Stimulated activated CD4-positive, alpha-beta T cell treated with anti-CD3 and anti-CD28 coated beads, Interleukin-1b, Interleukin-23, amount 100 ng/mL, for 4 hours (primary cell): ENCODE measurements around the gene PCDH9.

Experiments
- DNase-seq, 2 donors: peaks; one replicate each; pipeline ENCODE4 v3.0.0-alpha.2; 2020; ENCODE audit warnings: low read depth in 2 of 2

Gene PCDH9

DNA sequence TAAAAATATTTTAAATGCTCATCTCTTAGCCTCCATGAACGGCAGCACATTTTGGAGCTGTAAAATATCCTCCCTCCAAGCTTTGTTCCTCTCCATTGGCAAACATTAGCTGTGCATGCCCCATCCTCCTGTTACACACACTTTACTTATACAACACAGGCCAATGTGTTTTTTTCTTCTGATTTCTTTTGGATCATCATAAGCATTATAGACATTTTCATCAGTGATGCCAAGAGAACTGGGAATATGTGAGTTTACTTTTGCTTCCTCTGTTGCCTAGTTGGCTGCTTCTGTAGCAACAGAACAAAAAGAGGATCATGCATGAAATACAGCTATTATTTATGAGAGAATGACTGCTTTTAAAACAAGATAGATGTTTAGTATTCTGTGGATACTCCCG, 142.6 kb downstream of the PCDH9 start:
- no peak for DNase-seq

DNA sequence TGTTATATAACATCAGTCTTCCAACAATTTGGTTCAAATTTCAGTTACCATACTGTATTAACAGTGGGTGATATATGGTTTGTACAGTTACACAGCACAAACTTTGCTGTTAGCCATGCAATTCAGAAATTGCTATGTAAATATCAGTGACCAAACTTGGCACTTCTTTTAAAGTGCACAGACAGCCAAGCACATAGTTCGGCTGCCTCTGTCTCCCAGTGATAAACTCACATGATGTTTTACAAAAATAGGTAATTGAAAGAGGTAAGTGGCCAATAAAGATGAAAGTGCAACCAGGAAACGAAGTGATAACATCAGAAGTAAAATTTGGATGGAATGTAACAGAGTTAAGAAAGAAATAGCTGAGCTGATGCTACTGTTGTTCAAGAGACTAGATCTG, 143.9 kb downstream of the PCDH9 start:
- no peak for DNase-seq

DNA sequence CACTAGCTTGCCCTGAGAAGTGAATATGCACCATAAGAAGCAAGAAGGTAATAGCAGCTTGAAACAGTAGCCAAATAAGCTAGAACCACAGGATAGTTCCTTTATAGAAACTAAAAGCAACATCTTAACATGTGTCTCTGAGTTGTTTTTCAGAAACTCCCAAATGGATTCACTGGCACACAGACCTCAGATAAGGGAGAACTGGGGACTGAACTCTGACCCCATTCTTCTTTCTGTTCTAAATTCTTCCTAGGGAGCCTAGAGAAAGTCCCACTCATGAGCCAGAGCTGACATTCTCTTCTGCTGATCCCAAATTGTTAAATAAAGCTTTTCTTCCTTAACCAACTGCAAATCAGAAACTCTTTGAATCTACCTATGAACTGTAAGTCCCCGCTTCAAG, 146.1 kb downstream of the PCDH9 start:
- no peak for DNase-seq

DNA sequence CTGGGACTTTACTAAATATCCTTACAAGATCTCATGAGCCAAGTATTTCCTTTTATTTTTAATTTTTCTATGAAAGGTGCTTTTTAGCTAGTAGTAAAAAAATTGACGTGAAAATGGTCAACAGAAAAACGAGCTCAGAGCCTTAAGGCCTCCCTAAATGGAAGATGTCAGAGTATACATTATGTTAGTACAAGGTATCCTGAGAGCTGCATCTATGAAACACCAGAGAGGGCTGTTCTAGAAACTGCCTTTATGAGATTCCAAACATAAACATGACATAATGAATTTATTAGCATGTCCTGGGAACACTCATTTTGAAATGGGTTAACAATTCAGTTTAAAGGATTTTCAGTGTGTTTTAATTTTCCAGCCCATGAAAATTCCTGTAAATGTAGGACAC, 146.6 kb downstream of the PCDH9 start:
- DNase-seq, result no peak

DNA sequence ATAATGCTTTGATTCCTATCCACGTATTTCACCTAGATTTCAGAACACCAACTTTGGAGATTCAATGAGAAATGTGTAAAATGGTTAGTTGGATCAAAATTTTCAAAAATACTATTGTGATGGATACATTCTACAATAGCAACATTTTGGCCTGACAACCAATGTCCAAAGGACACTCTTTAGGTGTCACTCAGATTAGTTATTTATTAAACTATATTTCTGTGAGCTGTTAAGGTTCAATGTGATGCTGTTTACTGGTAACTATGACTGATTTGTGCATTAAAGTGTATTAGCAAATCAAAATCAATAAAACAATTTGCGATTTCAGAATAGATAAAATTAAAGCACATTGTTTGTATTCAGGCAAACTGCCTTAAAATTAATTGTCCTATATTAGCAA, 149.8 kb downstream of the PCDH9 start:
- DNase-seq, result no peak

DNA sequence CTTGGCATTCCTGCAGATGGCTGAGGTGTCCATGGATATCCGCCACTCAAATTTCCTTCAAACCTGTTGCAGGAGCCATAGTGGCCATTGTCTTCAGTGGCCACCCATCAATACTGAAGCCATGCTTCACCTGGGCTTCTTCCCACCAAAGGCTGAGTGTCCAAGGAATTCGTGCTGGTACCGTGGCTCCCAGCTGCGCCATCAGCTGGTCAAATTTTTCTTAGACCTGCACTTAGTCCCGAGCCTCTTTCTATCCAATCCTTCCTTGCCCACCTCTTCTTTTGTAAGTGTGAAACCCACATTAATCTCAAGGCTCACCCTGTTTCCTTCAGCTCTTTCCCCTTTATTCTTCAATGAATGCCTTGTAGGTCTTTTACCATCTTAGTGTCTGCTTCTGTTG, 152.1 kb downstream of the PCDH9 start:
- no peak for DNase-seq

DNA sequence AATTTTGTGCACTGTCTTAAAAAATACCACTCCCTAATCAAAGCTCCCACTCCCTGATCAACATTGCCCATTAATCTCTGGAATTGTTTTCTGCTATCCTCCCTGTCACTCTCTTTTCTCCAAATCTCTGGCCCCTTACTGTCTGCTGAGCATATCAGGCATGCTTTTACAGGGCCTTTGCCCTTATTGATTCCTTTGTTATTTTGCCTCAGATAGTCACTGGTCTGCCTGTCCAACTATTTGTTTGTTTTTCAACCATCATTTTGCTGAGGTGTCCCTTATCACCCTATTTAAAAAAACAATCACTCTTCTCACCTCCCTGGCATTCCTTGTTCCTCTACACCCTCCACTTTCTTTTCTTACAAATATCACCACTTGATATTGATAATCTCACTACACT, 153.0 kb downstream of the PCDH9 start:
- no peak for DNase-seq

DNA sequence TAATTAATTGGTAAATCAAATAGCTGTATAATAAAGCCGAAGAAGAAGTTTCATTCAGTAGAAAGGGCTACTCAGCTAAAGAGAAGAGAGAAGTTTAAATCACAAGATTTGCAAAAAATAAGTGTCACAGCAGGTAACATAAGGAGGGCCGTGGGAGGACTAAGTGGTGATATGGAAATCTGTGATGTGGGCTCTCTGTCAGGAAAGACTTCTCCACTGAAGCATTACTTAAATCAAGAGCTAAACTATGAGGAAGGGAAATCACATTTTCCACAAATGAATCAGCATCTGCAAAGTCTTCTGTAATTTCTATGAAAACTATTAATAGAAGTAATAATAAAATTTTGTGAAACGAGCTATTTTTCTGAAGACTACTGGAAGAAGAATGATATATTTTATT, 153.8 kb downstream of the PCDH9 start:
- DNase-seq, result no peak

DNA sequence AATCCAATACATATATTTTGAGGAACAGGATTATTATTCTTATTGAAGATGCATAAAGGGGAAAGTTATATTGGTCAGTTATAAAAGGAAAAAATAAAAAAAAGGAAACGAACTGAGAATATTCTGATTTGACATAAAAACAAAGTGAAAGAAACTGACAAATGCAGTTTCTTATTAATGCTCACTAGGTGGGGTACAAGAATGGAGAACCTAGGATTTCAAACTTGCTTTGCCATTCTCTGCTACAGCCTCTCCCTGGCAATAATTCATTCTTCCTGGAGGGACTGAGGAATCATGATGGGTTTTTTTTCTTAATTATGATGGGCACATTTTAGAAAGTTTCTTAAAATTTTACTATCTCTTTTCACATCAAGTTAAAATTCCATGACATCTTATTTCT, 154.9 kb downstream of the PCDH9 start:
- no peak for DNase-seq

DNA sequence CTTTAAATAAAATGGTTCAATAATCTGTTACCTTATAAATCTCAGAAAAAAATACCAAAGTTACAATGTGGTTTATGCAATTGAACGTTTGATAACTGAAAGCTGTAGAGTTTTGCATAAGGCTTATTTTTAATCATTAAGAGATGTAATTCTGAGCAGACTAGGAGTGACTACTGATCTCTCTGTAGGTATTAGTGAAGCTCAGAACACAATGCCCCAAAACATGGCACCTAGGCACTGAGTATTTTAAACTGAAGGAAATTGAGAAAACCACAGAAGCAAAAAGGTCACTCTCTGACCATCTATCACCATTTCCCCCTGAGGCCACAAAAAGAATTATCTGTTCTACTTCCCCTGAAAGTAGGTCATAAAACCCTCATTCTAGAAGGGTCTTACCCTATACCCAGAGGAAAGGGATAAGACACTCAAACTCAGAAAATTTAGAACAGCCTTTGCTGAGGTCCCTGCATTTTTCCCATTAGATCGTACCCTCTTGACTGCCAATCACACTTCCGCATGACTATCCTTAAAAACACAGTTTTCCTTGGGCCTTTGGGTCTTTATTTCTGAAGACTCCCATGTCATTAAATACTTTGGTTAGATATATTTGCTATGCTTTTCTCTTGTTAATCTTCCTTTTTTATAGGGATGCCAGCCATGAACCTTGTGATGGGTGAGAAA, 158.1 kb downstream of the PCDH9 start:
- no peak for DNase-seq

DNA sequence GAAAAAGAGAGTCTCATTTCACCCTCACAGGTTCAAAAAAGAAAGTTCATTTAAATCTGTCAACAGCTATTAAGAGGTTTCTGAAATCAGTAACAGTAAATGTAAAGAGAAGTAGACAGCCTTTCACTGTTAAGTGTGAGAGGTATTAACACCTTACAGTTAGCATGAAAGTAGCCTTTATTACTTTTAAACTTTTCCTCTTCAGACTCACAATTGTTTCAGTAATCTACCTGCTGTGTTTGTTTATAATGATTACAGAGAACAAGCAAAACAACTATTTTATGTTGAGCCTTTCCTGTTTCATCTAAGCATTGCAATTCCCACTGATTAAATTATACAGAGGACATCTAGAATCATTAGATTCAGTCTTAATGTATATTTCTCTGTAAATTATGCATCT, 159.8 kb downstream of the PCDH9 start:
- no peak for DNase-seq

DNA sequence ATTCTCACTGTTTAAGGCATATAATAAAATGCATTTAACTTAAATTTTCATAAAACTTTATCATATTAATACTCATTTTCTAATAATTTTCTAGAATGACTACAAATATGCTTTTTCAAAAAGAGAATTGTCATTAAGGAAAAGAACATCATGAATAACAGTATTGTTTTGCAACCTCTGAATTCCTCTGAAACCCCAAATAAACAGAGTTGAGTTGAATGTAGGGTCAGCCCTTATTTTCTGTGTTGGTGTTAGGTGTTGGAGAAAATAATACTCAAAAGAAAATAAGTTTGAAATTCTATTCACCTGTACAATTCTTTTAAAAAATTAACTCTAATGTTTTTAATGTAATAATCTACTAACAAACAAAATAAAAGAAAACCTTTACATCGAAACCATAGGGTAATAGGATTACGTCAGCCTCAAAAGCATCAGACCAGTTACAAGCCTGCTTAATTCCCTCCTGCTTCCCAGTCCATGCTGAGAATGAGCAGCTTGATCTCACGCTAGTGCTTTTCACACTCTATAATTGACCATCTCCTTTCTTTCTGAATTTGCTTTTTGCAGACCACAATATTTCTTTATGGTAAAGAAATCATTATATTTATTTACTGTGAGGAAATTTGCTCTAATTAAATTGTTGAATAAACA, 160.9 kb downstream of the PCDH9 start:
- DNase-seq, result no peak

DNA sequence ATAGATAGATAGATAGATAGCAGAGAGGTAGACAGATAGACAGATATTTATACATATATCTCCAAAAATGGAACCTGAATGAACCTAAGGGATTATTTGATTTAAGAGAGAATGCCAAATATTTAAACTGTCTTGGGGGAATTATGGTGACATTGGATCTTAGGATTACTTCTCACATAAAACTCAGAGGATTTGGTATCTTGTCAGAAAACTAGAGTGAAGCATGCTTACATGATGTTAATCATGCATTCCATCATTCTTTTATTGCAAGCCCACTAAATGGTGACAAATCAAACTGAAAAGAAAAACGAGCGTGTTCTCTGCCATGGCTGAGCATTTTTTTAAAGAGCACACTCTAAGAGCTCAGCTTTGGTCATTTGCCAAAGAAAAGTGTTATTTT, 165.2 kb downstream of the PCDH9 start:
- no peak for DNase-seq

DNA sequence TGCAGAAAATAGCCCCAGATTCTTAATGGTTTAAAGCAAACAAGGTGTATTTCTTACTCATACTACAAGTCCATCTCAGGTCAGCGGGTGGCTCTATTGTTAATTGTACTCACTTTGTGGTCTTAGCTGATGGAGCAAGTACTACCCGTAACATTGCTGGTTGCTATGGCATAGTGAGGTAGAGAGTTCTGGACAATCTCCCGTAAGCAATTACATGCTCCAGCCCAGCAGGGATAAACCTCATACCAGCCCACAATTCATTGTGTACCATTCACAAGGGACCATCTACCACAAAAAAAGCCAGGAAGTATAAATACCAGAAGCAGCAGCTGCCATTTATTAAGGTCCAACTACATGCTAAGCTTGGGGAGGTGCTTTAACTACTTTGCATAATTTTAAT, 167.1 kb downstream of the PCDH9 start:
- DNase-seq, result no peak

DNA sequence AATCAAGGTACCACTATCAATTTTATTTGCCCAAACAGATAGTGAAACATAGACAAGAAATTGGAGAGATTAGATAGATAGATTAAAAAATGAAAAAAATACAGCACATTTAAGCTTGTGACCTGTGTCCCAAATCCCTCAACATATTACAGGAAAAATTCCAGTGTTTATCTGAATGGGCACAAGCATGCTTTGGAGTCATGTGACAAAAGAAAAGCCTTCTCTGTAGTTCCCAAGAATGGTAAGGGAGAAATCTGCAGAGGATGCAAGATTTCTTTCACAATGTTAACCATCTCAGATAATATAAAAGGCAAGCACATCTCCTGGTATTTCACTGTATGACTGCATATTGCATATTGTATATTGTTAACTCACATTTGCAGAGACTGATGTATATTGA, 168.0 kb downstream of the PCDH9 start:
- no peak for DNase-seq

DNA sequence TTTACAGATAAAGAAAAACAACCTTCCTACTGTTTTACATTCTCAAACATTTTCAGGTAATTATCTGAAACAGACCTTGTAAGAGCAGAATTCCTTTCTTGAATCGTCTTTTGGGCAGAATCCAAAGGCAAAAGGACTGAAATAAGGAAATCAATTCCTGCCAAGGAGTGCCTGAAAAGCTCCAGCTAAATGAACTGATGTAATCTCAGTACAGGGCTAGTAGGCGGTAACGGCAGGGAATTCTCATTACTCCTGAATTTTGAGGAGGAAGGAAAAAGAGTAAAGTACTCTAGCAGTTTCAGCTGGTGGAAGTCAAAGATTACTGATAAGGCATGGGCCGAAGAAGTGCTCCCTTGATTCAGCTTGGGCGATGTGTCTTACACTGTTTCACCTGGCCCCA, 168.4 kb downstream of the PCDH9 start:
- no peak for DNase-seq

DNA sequence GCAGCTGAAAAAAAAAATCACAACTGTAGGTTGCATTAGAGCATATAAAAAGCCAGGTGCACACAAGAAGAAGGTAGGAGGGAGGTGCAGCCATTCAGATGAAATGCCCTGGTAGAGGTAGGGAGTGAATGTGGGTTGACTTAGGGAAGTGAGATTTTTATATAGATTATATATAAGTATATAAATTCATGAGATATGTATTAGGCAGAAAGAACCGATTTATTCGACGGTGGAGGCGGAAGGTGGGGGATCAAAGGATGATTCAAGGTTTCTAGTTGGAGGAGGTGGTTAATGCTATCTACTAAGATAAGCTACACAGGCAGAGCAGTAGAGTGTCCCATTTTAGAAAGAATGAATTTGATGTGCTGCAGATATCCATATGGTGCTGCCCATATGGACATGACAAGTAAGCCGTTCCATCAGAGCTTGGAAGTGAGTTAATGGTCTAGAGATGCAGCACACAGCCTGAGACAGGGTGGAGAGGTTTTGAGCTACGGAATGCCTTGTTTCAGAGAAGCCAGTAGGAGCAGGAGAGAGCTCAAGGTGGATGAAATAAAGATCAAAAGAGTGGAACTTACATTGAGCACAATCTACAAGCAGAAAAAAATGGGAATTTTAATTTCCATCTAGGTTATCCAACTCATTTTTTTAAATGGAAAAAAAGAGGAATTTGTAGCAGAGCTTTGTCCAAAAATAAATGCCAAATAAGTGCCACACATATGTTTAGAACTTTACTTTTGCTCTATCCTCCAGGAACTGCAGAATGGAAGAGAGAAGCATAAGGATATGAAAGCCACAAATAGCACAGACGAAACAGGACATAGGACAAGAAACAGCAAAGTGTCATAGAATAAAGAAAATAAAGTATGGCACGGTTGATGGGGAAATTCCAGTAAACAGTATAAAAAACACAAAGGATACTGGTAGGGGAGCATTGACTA, 177.3 kb downstream of the PCDH9 start:
- DNase-seq, result no peak

DNA sequence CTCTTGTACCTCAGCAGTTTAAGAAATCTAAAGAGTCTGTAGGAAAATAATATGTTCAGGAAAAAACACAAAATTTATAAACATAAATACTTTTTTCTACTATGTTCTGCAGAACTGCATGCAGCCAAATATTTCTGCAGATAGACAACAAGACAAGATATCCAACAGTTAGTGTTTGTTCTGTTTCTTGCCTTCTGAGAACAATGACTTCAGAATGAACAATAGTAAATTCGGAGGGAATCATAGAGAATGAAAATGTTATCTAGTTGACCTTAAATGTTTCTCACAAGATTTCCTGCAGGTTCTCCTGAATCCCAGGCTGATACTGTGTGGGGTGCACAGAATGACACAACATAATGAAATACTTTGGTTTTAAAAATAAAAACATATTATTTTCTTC, 180.4 kb downstream of the PCDH9 start:
- no peak for DNase-seq

DNA sequence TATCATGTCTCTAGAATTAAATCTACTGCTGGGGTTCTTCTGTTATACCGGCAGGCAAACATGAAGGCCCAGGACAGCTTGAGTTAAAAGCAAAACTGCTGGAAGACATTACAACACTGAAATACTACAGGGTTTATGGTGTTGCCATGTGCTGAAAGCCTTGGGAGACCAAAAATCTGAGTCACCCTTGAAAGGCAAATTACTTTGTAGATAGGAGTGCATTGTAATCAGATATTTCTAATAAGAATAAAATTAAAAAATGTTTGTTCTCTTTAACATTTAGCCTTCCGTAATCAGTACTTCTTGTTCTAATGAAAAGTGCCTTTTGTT, 181.3 kb downstream of the PCDH9 start:
- DNase-seq, result no peak

DNA sequence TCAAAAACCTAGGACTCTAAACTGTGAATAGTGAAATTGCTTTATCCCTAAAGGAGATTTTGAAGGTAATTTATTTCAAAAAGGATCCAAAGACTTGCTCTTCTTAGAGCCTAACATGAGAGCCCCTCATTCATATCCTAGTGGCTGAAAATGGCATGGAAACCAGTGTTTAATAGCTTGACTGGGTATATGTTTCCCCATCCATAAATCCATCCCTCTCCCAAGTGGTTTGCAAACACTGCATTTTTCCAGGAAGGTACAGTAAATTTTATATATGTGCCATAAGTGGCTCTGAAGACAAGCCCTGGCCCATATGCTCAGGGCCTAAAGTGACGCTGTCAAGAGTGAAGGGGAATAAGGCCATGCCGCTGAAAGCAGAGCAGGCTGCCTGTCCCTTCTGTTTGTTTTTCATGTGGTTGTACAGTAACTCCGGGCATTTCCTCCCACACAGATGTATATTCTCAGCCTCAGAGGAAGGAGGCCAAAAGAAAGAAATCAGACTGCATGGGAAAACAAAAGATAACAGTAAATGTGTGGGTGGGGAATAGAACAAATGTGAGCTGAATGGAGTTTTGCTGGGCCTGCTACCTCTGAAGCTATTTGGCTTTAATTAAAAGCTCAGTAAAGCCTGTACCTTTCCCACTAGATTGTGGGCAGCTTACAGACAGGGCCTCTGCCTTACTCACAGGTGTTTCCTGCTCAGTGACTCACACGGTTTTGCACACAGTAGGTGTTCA, 181.9 kb downstream of the PCDH9 start:
- DNase-seq, result no peak

DNA sequence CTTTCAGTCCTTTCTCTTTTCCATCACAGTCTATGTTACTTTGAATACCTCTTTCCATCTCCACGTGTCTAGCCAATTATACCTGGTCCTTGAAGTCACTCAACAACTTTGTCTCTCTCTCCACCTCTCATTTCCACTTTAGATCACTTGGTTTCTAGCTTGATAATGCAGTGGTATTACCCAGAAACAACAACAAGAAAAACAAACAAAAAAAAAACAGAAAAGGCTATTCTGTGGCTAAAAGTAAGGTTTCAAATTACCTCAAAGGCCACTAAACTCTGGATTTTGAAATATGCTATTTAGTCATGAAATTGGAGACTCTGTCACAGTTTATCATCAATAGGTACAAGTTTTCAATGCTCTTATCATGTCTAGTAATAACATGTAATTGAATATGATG, 184.8 kb downstream of the PCDH9 start:
- no peak for DNase-seq

DNA sequence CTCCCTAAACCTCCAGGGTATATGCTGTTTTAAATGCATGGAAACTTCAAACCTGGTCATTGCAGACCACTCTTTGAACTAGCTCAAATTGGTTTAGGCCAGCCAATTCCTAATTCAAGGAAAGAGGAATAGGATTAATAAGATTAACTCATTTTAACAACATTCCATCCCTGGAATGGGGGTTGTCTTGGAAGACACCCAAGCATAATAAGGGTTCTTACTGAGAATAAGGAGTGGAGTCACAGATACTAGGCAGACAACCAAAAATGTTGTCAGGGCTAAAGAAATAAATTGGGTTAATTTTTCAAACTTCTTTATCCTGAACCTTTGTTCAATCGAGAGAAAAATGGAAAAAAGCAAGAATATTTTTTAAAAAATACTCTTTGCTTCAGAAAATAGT, 186.2 kb downstream of the PCDH9 start:
- no peak for DNase-seq
